Calu3 (cell line): Measurements from ENCODE around the gene S1PR2. TPM values are rescaled to one million over a fixed set of nuclear protein-coding genes. Genes with fewer than 3 reads are reported as not detected.

ENCODE experiments used
- BruUV-seq: library from RNA; stranded (reverse); fragments of 400-500 nt; replicated peaks from 2 replicates; lab custom pipeline; 2021; lab: Mats Ljungman, UMichigan
- CTCF ChIA-PET: fragments of 300-600 bp; sonication (Branson Sonifier 250); formaldehyde crosslinking; loops from one replicate; lab custom pipeline; 2022; ENCODE audit warnings: antibody characterized with exemption; lab: Charles Lee
- DNase-seq: peaks from one replicate; pipeline ENCODE4 v3.0.0; 2022
- H3K27ac Mint-ChIP-seq: one replicate; pipeline ENCODE4 v1.8.0; 2022; ENCODE audit warnings: mixed read lengths; ENCODE audit not compliant: unreplicated experiment
- H3K27me3 Mint-ChIP-seq: one replicate; pipeline ENCODE4 v1.8.0; 2022; ENCODE audit warnings: mixed read lengths; ENCODE audit not compliant: unreplicated experiment
- H3K36me3 Mint-ChIP-seq: one replicate; pipeline ENCODE4 v1.8.0; 2022; ENCODE audit warnings: mild to moderate bottlenecking, moderate library complexity, mixed read lengths; ENCODE audit not compliant: insufficient read depth, unreplicated experiment
- H3K4me1 Mint-ChIP-seq: one replicate; pipeline ENCODE4 v1.8.0; 2022; ENCODE audit warnings: mild to moderate bottlenecking, low read depth, mixed read lengths; ENCODE audit not compliant: unreplicated experiment
- H3K4me3 Mint-ChIP-seq: one replicate; pipeline ENCODE4 v1.8.0; 2022; ENCODE audit warnings: mild to moderate bottlenecking, low read depth, moderate library complexity, mixed read lengths; ENCODE audit not compliant: unreplicated experiment
- H3K9me3 Mint-ChIP-seq: one replicate; pipeline ENCODE4 v1.8.0; 2022; ENCODE audit warnings: low read depth, mixed read lengths; ENCODE audit not compliant: unreplicated experiment
- CTCF ChIP-seq: fragments of 200-600 bp; IDR thresholded peaks from one replicate; pipeline ENCODE4 v1.8.0; 2022; ENCODE audit warnings: antibody characterized with exemption; ENCODE audit not compliant: unreplicated experiment
- intact Hi-C: fragments of 100-400 bp; cut with micrococcal nuclease; formaldehyde crosslinking; loops from one replicate; pipeline ENCODE4 v1.10.0; 2022; ENCODE audit not compliant: unreplicated experiment
- total RNA-seq: library from RNA; stranded (reverse); gene quantifications from 2 replicates; pipeline ENCODE4 v1.2.3, GENCODE V29; 2022

Gene S1PR2
- total RNA-seq, 1 experiment from 2014 or later, result 4.8 TPM

GRCh38 chr19:10256970-10257615 is 26.0 kb upstream of the S1PR2 start:
- intact Hi-C loops, result no loop called here
- DNase-seq, result no peak
- Mint-ChIP-seq H3K27ac (no peak overlapping the region), H3K4me3 (no peak overlapping the region), H3K9me3 (no peaks in the 10 kb centered on the region), H3K27me3 (no peaks in the 10 kb centered on the region), H3K4me1 (no peaks in the 10 kb centered on the region), H3K36me3 (peaks cover 26% of the 10 kb centered on the region)
- no peak for TF ChIP-seq CTCF
- no TSS peak for BruUV-seq
- CTCF ChIA-PET, result no interaction called here

GRCh38 chr19:10256551-10256950 is 25.4 kb upstream of the S1PR2 start:
- H3K9me3 Mint-ChIP-seq, result no peaks in the 10 kb centered on the region
- no peak overlapping the region for H3K4me3 Mint-ChIP-seq
- no peaks in the 10 kb centered on the region for H3K27me3 Mint-ChIP-seq
- CTCF ChIA-PET, result no interaction called here
- intact Hi-C loops, result no loop called here
- no peaks in the 10 kb centered on the region for H3K4me1 Mint-ChIP-seq
- BruUV-seq, result no TSS peak
- no peak overlapping the region for H3K27ac Mint-ChIP-seq
- H3K36me3 Mint-ChIP-seq, result peaks cover 31% of the 10 kb centered on the region
- DNase-seq, result no peak
- no peak for TF ChIP-seq CTCF

DNA sequence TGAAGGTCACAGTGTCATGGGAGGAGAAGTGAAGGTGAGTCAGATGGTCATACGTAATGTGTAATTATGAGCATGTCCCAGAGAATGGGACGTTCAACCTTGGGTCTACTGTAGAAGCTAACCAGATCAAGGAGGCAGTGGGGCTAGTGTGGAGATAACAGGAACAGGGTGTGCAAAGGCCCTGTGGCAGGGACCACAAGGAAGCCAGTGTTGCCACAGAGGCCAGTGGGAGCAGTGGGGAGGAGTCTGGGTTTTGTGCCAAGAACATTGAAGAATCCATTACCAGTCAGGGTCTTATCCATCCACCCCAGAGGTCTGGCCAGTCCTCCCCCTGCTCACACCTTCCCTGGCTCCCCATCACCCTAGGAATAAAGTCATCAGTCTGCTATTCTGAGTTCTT is 24.2 kb upstream of the S1PR2 start:
- H3K9me3 Mint-ChIP-seq, result no peaks in the 10 kb centered on the region
- no peak for DNase-seq
- no TSS peak for BruUV-seq
- H3K4me3 Mint-ChIP-seq, result no peak overlapping the region
- no peak for TF ChIP-seq CTCF
- H3K27me3 Mint-ChIP-seq, result no peaks in the 10 kb centered on the region
- no peak overlapping the region for H3K27ac Mint-ChIP-seq
- H3K36me3 Mint-ChIP-seq, result peaks cover 32% of the 10 kb centered on the region
- intact Hi-C loops, result no loop called here
- CTCF ChIA-PET, result no interaction called here
- no peaks in the 10 kb centered on the region for H3K4me1 Mint-ChIP-seq

GRCh38 chr19:10254244-10254643 is 23.1 kb upstream of the S1PR2 start:
- no peaks in the 10 kb centered on the region for H3K27me3 Mint-ChIP-seq
- H3K4me1 Mint-ChIP-seq, result no peaks in the 10 kb centered on the region
- no peaks in the 10 kb centered on the region for H3K9me3 Mint-ChIP-seq
- DNase-seq, result no peak
- no TSS peak for BruUV-seq
- TF ChIP-seq CTCF, result no peak
- intact Hi-C loops, result loop anchor here (5.0 kb wide), 1 partner anchor 62 kb away; the partner anchor contains the start of gene DNMT1
- H3K27ac Mint-ChIP-seq, result no peak overlapping the region
- peaks cover 31% of the 10 kb centered on the region for H3K36me3 Mint-ChIP-seq
- no peak overlapping the region for H3K4me3 Mint-ChIP-seq
- CTCF ChIA-PET, result no interaction called here
